NCI-H69 (cell line): ENCODE results near the gene APH1A.
A peak's percentile ranks its signal among the peaks of the same experiment; 100 is the strongest.
"Not testable (repeated sequence)": the region's sequence is repeated elsewhere in the genome, so short reads cannot be mapped to it uniquely, and the experiment has no call there.

Experiments used
- DNase-seq: peaks from one replicate; lab custom pipeline; 2025; lab: John Stamatoyannopoulos, UW

The APH1A gene

DNA sequence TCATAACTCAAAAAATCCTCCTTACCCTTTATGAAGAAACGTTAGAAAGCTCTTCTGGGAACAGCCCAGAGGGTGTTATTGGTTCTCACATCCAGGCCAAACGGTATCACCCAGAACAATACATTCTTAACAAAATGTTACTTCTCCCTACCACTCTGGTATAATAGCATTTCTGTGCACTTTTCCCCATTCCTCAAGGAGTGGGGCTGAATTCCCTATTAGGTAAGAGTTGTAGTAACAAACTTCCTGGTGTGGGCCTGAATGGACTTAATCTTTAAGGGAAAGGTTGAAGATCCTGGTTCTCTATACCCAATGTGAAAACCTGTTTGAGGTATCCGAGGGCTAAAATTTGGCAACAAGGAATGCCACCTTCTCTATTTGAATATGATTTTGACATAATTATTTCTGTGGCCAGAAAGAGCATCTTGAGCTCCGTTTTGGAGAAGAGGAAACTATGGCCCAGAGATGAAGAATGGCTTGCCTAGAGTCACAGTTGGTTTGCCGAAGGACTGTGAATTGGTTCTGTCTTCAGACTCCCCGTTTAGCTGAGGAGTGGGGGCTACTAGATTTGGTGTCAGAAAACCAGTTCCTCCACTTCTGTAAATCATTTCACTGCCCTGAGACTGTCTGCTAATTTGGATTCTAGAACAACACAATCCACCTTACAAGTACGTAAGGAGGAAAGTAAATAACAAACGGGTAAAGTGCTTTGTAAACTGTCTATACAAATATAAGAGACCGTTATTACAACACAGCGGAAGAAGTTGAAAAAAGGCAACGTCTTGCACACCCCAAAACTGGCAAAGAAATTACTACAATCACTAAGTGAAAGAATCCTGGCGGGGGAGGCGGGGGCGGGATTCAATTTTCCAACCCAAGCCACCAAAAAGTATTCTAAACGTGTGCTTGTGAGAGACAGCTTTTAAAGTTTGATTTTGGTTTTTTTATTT lies 35.2 kb downstream of the APH1A start:
- DNase-seq, result no peak

DNA sequence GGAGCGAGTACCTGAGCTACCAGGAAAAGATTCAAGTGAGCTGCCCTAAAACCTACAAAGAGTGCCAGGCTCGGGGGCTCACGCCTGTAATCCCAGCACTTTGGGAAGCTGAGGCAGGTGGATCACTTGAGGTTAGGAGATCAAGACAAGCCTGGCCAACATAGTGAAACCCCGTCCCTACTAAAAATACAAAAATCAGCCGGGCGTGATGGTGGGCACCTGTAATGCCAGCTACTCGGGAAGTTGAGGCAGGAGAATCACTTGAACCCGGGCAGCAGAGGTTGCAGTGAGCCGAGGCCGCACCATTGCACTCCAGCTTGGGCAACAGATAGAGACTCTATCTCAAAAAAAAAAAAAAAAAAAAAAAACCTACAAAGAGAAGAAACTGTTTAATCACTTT lies 35.9 kb downstream of the APH1A start:
- DNase-seq, result not testable (repeated sequence)

DNA sequence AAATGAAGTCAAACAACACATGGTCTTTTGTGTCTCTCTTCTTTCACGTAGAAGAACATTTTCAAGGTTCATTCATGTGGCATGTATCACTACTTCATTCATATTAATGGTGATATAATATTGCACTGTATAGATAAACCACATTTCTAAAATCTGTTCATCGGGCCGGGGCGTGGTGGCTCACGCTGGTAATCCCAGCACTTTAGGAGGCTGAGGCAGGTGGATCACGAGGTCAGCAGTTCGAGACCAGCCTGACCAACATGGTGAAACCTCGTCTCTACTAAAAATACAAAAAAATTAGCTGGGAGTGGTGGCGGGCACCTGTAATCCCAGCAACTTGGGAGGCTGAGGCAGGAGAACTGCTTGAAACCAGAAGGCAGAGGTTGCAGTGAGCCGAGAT lies 40.6 kb downstream of the APH1A start:
- not testable (repeated sequence) for DNase-seq

DNA sequence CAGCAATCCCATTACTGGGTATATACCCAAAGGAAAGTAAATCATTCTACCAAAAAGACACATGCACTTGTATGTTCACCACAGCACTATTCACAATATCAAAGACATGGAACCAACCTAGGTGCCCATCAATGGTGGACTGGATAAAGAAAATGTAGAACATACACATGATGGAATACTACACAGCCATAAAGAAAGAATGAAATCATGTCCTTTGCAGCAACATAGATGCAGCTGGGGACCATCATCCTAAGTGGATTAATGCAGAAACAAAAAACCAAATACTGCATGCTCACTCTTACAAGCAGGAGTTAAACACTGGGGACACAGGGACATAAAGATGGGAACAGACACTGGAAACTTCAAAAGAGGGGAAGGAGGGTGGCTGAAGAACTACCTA lies 41.6 kb downstream of the APH1A start:
- DNase-seq, result no peak

DNA sequence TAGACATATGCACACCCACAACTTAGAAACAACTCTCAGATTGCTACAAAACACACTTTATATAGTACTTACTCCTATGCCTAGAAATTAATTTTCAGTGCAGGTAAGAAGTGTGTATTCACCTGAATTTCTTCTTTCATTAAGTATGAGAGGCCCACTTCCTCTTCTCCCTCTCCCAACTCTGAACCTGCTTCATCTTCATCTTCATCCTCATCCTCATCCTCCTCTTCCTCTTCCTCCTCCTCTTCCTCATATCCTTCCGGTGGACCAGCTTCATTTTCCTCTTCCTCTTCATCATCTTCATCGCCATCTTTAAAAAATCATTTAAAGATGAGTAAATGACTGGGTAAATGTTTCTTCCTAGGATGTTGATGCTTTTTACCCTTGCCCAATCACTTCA lies 42.3 kb downstream of the APH1A start:
- DNase-seq, result no peak

DNA sequence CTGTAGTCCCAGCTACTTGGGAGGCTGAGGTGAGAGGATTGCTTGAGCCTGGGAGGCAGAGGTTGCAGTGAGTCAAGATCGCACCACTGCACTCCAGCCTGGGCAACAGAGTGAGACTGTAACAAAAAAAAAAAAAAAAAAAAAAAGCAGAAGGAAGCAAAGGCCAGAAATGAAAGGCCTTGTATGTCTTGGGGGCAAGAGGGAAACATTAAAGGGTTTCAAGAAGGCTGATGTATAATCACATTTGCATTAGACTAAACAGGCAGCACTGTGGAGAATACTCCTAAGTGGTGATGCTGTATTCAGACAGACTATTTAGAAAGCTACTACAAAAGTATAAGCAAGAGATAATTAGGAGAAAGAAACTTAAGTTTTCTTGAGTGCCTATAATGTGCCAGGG lies 43.3 kb downstream of the APH1A start:
- DNase-seq, result no peak

DNA sequence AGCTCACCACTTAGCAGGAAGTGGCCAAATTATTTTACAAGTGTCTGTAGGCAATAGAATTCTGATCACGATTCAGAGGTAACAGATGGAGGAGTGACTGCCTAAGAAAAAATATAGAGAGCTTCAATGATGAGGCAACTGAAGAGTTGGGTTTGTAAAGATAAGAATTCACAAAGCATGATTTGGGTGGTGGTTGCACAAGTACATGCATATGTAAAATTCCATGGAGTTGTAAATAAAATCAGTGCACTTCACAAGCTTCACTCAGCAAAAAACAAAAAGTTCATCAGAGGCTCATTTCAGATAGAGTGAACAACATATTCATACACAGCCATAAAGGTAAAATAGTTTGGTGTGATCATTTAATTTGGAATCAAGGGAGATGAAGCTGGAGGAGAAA lies 43.8 kb downstream of the APH1A start:
- no peak for DNase-seq

DNA sequence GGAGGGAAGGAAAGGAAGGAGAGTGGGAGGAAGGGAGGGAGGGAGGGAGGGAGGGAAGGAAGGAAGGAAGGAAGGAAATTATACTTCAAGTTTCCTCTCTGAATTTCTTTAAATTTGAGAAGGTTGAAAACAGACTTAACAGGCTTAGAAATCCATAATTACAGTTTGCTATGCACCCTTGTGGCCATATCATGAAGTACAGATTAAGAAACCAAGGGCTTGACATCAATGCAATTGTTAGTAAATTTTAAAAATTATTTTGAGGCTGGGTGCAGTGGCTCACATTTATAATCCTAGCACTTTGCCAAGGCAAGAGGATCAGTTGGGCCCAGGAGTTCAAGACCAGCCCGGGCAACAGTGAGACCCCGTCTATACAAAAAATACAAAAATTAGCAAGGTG lies 47.3 kb downstream of the APH1A start:
- peak; percentile 30 for DNase-seq

DNA sequence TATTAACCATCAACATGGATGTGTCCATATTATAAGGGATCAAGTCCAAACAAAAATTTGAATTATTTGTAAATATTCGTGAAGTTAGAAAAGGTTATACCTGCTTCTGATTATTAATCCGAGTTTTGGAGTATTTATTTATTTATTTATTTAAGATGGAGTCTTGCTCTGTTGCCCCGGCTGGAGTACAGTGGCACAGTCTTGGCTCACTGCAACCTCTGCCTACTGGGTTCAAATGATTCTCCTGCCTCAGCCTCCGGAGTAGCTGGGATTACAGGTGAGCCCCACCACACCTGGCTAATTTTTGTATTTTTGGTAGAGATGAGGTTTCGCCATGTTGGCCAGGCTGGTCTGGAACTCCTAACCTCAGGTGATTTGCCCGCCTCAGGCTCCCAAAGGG lies 53.0 kb downstream of the APH1A start:
- DNase-seq, result not testable (repeated sequence)
